ENCODE results near the gene CUBN.

GRCh38 chr10:17035446-17035845 is 94.2 kb downstream of the CUBN start:
- no peak for TF ChIP-seq CTCF (IDR thresholded peaks at IDR 0.05 in 4 of 5, conservative IDR thresholded peaks at IDR 0.05 in 1 of 5)
- no peak for TF ChIP-seq POLR2A (IDR thresholded peaks at IDR 0.05)

Measured in gastrocnemius medialis (tissue), 4 donors.